Measurements from ENCODE around the gene NXNL1.

The NXNL1 gene

GRCh38 chr19:17490411-17490810 lies 29.7 kb upstream of the NXNL1 start:
- no peak overlapping the region for H2AFZ ChIP-seq (ENCODE audit: low read depth)
- H3K27ac ChIP-seq, result no peak overlapping the region
- TF ChIP-seq, protein P1, sequence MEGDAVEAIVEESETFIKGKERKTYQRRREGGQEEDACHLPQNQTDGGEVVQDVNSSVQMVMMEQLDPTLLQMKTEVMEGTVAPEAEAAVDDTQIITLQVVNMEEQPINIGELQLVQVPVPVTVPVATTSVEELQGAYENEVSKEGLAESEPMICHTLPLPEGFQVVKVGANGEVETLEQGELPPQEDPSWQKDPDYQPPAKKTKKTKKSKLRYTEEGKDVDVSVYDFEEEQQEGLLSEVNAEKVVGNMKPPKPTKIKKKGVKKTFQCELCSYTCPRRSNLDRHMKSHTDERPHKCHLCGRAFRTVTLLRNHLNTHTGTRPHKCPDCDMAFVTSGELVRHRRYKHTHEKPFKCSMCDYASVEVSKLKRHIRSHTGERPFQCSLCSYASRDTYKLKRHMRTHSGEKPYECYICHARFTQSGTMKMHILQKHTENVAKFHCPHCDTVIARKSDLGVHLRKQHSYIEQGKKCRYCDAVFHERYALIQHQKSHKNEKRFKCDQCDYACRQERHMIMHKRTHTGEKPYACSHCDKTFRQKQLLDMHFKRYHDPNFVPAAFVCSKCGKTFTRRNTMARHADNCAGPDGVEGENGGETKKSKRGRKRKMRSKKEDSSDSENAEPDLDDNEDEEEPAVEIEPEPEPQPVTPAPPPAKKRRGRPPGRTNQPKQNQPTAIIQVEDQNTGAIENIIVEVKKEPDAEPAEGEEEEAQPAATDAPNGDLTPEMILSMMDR (conservative IDR thresholded peaks at IDR 0.05; ENCODE audit: low read depth, low read length), result no peak
- H3K36me3 ChIP-seq (ENCODE audit: insufficient read depth), result no peaks in the 10 kb centered on the region
- H4K20me1 ChIP-seq (ENCODE audit: insufficient read depth), result no peaks in the 10 kb centered on the region
- H3K79me2 ChIP-seq (ENCODE audit: insufficient read depth, low read depth), result no peaks in the 10 kb centered on the region
- no peaks in the 10 kb centered on the region for H3K27me3 ChIP-seq (ENCODE audit: insufficient read depth, low read depth)
- H3K9ac ChIP-seq, result no peak overlapping the region
- H3K4me1 ChIP-seq (ENCODE audit: low read depth, poor library complexity, severe bottlenecking), result no peaks in the 10 kb centered on the region
- H3K4me2 ChIP-seq, result no peak overlapping the region
- H3K4me3 ChIP-seq (IDR thresholded peaks at IDR 0.05; ENCODE audit: insufficient read depth, low read depth, low read length), result no peak overlapping the region

DNA sequence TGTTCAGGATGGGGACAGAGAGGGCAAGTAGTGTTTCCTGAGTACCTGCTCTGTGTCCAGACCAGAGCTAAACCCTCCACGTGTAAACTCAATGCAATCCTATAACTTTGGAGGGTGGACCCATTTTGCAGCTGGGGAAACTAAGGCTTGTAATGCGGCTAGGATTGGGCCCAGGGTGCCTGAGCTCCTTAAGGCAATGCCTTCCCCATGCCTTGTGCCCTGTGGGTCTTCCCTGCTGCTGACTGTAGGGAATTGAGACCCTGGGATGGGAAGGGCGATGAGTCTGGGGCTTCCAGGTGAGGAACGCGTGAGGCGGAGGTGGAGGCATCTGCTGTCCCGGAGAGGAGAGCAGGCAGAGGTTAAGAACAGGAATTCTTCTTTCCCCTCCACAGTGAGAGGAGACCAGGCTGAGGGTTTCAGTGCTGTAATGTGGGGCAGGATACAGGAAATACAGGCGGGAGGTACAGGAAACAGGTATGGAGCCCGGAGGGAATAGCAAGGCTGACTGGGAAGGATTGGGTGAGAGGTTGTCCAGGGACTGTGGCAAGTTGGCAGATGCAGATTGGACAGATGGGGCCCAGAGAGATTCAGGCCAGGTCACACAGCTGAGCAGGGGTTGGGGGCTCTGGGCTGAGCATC lies 28.8 kb upstream of the NXNL1 start:
- H3K36me3 ChIP-seq (ENCODE audit: insufficient read depth), result no peaks in the 10 kb centered on the region
- no peak overlapping the region for H3K4me3 ChIP-seq (IDR thresholded peaks at IDR 0.05; ENCODE audit: insufficient read depth, low read depth, low read length)
- no peaks in the 10 kb centered on the region for H3K4me1 ChIP-seq (ENCODE audit: low read depth, poor library complexity, severe bottlenecking)
- H3K27ac ChIP-seq, result no peak overlapping the region
- TF ChIP-seq, protein P1 (conservative IDR thresholded peaks at IDR 0.05; ENCODE audit: low read depth, low read length), result no peak
- H3K79me2 ChIP-seq (ENCODE audit: insufficient read depth, low read depth), result no peaks in the 10 kb centered on the region
- H4K20me1 ChIP-seq (ENCODE audit: insufficient read depth), result no peaks in the 10 kb centered on the region
- H3K27me3 ChIP-seq (ENCODE audit: insufficient read depth, low read depth), result no peaks in the 10 kb centered on the region
- H3K9ac ChIP-seq, result no peak overlapping the region
- H3K4me2 ChIP-seq, result no peak overlapping the region
- H2AFZ ChIP-seq (ENCODE audit: low read depth), result no peak overlapping the region

- Histone ChIP-seq H3K27ac (no peak overlapping the region), H3K9ac (no peak overlapping the region), H3K4me2 (no peak overlapping the region), H3K4me1 (ENCODE audit: low read depth, poor library complexity, severe bottlenecking) (no peaks in the 10 kb centered on the region), H3K27me3 (ENCODE audit: insufficient read depth, low read depth) (no peaks in the 10 kb centered on the region), H2AFZ (ENCODE audit: low read depth) (no peak overlapping the region), H3K36me3 (ENCODE audit: insufficient read depth) (no peaks in the 10 kb centered on the region), H3K79me2 (ENCODE audit: insufficient read depth, low read depth) (no peaks in the 10 kb centered on the region), H3K4me3 (IDR thresholded peaks at IDR 0.05; ENCODE audit: insufficient read depth, low read depth, low read length) (no peak overlapping the region), H4K20me1 (ENCODE audit: insufficient read depth) (no peaks in the 10 kb centered on the region)
- TF ChIP-seq, protein P1 (conservative IDR thresholded peaks at IDR 0.05; ENCODE audit: low read depth, low read length), result no peak
Observed at GRCh38 chr19:17488593-17489391, 28.1 kb upstream of the NXNL1 start.

DNA sequence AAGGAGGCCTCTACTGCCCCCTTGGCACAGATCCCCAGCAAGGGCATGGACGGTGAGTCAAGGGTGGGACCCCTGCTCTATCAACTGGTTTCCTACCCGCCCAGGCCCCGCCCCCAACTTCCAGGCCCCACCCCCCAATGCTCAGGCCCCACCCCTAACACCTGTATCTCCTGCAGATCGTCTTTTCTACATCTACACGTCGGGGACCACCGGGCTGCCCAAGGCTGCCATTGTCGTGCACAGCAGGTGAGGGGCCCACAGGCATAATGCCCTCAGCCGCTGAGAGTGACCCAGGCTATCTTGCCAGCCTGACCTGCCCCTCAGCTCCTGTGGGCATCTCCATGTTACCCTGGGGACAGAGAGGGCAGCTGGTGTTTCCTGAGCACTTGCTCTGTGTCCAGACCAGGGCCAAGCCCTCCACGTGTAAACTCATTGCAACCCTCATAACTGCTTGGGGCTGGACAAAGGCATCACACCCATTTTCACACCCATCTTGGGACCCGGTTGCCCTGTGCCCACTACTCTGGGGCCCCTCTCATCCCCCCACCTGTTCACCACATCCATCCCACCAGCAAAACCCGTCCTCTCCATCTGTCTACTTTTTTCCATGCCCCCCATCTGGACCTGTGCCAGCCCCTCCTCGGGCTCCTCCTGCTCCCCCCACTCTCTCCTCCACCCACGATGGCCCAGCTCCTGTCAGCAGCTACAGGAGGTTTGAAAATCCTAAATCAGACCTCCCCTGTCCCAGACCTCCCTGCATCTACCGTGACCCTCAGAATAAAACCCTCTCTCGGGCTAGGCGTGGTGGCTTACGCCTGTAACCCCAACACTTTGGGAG lies 26.8 kb upstream of the NXNL1 start:
- TF ChIP-seq, protein P1 (conservative IDR thresholded peaks at IDR 0.05; ENCODE audit: low read depth, low read length), result no peak
- no peaks in the 10 kb centered on the region for H3K36me3 ChIP-seq (ENCODE audit: insufficient read depth)
- H3K4me1 ChIP-seq (ENCODE audit: low read depth, poor library complexity, severe bottlenecking), result no peaks in the 10 kb centered on the region
- H4K20me1 ChIP-seq (ENCODE audit: insufficient read depth), result no peaks in the 10 kb centered on the region
- no peak overlapping the region for H2AFZ ChIP-seq (ENCODE audit: low read depth)
- H3K27me3 ChIP-seq (ENCODE audit: insufficient read depth, low read depth), result no peaks in the 10 kb centered on the region
- no peaks in the 10 kb centered on the region for H3K79me2 ChIP-seq (ENCODE audit: insufficient read depth, low read depth)
- H3K27ac ChIP-seq, result no peak overlapping the region
- H3K4me3 ChIP-seq (IDR thresholded peaks at IDR 0.05; ENCODE audit: insufficient read depth, low read depth, low read length), result no peak overlapping the region
- no peak overlapping the region for H3K4me2 ChIP-seq
- no peak overlapping the region for H3K9ac ChIP-seq
